ENCODE results near the gene POLA2. TPM values are rescaled to one million over a fixed set of nuclear protein-coding genes. Genes with fewer than 3 reads are reported as not detected.
"Not testable (repeated sequence)": the region's sequence is repeated elsewhere in the genome, so short reads cannot be mapped to it uniquely, and the experiment has no call there.

The POLA2 gene
- total RNA-seq, 1 experiment from 2014 or later: 8.7 TPM

- in situ Hi-C loops (cut with HindIII; ENCODE audit: low pct_unique_long_range_greater_than_20kb, low sequenced_read_pairs): no loop called here
- no peak for DNase-seq (ENCODE audit: low read depth)
These were observed 54.7 kb downstream of the POLA2 start for GRCh38 chr11:65316227-65317024.

- peak; percentile 60 for DNase-seq (ENCODE audit: low read depth)
- in situ Hi-C loops (cut with HindIII; ENCODE audit: low pct_unique_long_range_greater_than_20kb, low sequenced_read_pairs): no loop called here
These were observed 55.4 kb downstream of the POLA2 start for GRCh38 chr11:65317025-65317786.

- no peak for DNase-seq (ENCODE audit: low read depth)
- in situ Hi-C loops (cut with HindIII; ENCODE audit: low pct_unique_long_range_greater_than_20kb, low sequenced_read_pairs): no loop called here
These were observed 58.8 kb downstream of the POLA2 start for GRCh38 chr11:65320386-65321075.

DNA sequence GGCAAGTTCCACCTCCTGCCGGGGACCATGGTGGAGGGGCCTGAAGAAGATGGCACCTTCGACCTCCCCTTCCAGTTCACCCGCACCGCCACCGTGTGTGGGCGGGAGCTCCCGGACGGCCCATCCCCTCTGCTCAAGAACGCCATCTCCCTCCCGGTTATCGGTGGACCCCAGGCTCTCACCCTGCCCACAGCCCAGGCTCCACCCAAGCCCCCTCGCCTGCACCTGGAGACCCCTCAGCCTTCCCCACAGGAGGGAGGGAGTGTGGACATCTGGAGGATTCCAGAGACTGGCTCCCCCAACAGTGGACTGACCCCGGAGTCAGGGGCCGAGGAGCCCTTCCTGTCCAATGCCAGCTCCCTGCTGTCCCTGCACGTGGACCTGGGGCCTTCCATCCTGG is 59.3 kb downstream of the POLA2 start:
- DNase-seq (ENCODE audit: low read depth): no peak
- in situ Hi-C loops (cut with HindIII; ENCODE audit: low pct_unique_long_range_greater_than_20kb, low sequenced_read_pairs): no loop called here

GRCh38 chr11:65321828-65322485 is 60.2 kb downstream of the POLA2 start:
- in situ Hi-C loops (cut with HindIII; ENCODE audit: low pct_unique_long_range_greater_than_20kb, low sequenced_read_pairs): no loop called here
- no peak for DNase-seq (ENCODE audit: low read depth)

DNA sequence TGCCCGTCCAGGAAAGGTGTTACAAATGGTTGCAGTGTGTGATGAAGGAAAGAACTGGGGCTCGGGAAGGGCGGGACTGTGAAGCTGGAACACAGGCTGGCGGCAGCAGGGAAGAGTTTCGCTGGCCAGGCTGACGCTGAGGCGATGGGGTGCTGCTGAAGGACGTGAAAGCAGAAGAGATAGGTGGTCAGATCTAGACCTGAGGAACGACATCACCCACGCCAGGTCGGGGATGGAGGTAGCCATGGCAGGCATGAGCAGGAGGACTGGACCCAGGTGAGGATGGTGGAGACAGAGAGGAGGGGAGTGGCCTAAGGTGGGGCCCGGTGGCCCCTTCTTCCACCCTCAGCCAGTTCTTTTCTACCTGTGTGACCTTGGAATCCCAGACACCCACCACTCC is 62.1 kb downstream of the POLA2 start:
- no peak for DNase-seq (ENCODE audit: low read depth)
- in situ Hi-C loops (cut with HindIII; ENCODE audit: low pct_unique_long_range_greater_than_20kb, low sequenced_read_pairs): no loop called here

GRCh38 chr11:65325435-65325834 is 63.7 kb downstream of the POLA2 start:
- DNase-seq (ENCODE audit: low read depth): no peak
- in situ Hi-C loops (cut with HindIII; ENCODE audit: low pct_unique_long_range_greater_than_20kb, low sequenced_read_pairs): no loop called here

DNA sequence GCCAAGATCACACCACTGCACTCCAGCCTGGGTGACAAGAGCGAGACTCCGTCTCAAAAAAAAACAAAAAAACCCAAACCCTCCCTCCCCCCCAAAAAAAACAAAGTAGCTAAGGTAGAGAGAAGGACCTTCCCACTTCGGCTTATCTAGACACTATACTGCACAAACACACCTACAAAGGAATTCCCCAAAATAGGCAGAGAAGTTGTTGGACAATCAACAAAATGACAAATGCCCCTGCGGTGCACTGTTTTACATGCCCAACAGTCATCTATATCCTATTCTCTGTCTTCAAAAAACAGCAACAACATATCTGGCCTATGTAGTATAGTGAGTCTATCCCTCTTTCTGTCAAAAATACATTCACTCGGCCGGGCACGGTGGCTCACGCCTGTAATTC is 65.3 kb downstream of the POLA2 start:
- no peak for DNase-seq (ENCODE audit: low read depth)
- in situ Hi-C loops (cut with HindIII; ENCODE audit: low pct_unique_long_range_greater_than_20kb, low sequenced_read_pairs): no loop called here

DNA sequence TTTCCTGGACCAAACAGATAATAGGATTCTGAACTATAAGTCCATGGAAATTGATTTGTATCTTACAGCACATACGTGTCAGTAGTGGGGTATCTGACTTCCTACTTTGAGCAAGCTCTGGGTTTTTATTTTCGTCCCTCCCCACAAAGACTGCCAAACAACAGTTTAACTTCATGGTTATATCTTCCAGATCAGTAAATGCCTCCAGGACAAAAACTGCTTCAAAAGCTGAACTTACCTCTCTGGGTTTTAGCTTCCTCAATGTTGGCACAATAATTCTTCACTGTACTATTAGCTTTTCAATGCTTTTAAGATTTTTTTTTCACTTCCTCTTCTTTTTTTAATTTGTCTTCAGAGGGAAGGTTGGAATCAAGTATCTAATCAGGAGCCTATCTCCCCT is 67.7 kb downstream of the POLA2 start:
- no peak for DNase-seq (ENCODE audit: low read depth)
- in situ Hi-C loops (cut with HindIII; ENCODE audit: low pct_unique_long_range_greater_than_20kb, low sequenced_read_pairs): no loop called here

DNA sequence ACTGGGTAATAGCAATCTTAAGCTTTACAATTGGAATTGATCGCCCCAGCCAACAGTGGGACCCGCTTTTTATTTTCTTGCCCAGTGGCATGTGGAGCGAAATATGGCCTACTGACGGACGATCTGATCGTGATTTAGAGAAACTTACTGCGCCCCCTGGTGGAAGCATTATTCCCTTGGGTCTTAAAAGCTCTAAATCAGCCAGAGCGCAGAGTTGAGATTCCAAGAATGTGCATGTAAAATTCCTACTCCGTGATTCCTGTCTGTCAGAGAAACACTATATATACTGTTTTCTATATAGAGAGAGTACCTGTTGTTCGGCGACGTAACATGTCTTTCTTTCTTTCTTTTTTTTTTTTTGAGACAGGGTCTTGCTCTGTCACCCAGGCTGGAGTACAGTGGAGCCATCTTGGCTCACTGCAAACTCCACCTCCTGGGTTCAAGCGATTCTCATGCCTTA is 68.2 kb downstream of the POLA2 start:
- DNase-seq (ENCODE audit: low read depth): peak; percentile 52
- in situ Hi-C loops (cut with HindIII; ENCODE audit: low pct_unique_long_range_greater_than_20kb, low sequenced_read_pairs): no loop called here

DNA sequence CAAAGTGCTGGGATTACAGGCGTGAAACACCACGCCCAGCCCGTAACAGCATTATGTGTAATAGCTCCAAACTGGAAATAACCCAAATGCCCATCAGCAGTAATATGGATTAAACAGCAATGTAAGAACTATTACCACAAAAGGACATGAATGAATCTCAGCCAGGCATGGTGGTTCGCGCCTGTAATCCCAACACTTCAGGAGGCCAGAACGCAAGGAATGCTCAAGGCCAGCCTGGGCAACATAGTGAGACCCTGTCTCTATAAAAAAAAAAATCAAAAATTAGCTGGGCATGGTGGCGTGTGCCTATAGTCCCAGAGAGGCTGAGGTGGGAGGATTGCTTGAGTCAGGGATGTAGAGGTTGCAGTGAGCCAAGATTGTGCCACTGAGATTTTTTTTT is 68.8 kb downstream of the POLA2 start:
- in situ Hi-C loops (cut with HindIII; ENCODE audit: low pct_unique_long_range_greater_than_20kb, low sequenced_read_pairs): no loop called here
- DNase-seq (ENCODE audit: low read depth): no peak

DNA sequence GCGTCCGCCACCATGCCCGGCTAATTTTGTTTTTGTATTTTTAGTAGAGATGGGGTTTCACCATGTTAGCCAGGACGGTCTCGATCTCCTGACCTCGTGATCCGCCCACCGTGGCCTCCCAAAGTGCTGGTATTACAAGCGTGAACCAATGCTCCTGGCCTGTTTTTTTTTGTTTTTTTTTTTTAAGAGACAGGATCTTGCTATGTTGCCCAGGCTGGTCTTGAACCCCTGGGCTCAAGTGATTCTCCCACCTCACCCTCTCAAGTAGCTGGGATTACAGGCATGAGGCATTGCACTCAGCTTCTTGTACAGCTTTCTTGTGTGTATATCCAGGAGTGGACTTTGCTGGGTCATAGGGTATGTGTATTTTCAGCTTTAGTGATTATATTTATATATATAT is 70.8 kb downstream of the POLA2 start:
- in situ Hi-C loops (cut with HindIII; ENCODE audit: low pct_unique_long_range_greater_than_20kb, low sequenced_read_pairs); DNase-seq (ENCODE audit: low read depth): not testable (repeated sequence)

GRCh38 chr11:65334696-65335295 is 73.0 kb downstream of the POLA2 start:
- in situ Hi-C loops (cut with HindIII; ENCODE audit: low pct_unique_long_range_greater_than_20kb, low sequenced_read_pairs): no loop called here
- no peak for DNase-seq (ENCODE audit: low read depth)

DNA sequence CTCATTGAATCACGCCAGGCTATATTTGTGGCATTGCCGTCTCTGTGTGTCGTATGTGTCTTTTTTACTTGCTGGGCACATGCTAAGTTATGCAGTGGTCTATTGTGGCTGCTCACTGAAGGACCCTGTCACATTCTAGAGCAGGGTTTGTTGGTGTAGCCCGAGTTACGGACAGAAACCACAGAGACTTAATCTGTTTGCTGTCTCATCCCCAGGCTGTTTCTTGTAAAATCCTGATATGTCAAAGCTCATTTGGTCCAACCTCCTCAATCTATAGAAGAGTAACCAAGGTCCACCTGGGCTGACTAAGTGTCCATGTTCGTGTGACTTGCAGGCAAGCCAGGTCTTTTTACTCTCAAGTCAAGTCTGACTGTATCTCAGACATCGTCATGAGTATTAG is 76.9 kb downstream of the POLA2 start:
- DNase-seq (ENCODE audit: low read depth): no peak
- in situ Hi-C loops (cut with HindIII; ENCODE audit: low pct_unique_long_range_greater_than_20kb, low sequenced_read_pairs): no loop called here

DNA sequence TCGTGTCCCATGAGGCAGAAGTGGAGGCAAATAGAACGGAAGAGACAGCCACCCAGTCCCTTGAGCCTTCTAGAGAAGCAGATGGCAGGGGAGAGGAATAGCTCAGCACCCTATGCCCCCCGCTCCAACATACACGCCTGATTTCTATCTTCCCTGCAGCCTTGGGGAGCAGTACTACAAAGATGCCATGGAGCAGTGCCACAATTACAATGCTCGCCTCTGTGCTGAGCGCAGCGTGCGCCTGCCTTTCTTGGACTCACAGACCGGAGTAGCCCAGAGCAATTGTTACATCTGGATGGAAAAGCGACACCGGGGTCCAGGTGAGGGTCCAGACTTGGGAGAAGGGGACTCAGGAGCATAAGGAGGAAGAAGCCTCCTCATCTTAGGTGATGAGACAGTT is 78.5 kb downstream of the POLA2 start:
- DNase-seq (ENCODE audit: low read depth): no peak
- in situ Hi-C loops (cut with HindIII; ENCODE audit: low pct_unique_long_range_greater_than_20kb, low sequenced_read_pairs): no loop called here

DNA sequence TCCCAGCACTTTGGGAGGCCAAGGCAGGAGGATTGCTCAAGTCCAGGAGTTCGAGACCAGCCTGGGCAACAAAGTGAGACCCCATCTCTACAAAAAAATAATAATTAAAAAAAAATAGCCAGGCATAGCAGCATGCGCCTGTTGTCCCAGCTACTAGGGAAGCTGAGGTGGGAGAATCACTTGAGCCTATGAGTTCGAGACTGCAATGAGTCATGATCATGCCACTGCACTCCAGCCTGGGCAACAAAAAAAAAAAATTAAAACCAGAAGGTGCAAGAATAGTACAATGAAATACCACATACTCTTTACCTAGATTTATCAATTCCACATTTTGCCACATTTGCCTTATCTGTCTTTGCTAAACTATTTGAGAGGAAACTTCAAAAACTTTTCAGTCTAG is 80.1 kb downstream of the POLA2 start:
- in situ Hi-C loops (cut with HindIII; ENCODE audit: low pct_unique_long_range_greater_than_20kb, low sequenced_read_pairs): no loop called here
- DNase-seq (ENCODE audit: low read depth): no peak
